GM18873 (cell line): ENCODE measurements around the gene PAGE1.
"Not testable (repeated sequence)": the region's sequence is repeated elsewhere in the genome, so short reads cannot be mapped to it uniquely, and the experiment has no call there.

Experiments
- ATAC-seq: cut with Tn5 transposase; IDR thresholded peaks from one replicate; pipeline ENCODE4 v1.9.1; 2021; ENCODE audit warnings: mild to moderate bottlenecking, moderate library complexity, moderate number of reproducible peaks; ENCODE audit not compliant: unreplicated experiment, low FRiP score

Gene PAGE1, protein sequence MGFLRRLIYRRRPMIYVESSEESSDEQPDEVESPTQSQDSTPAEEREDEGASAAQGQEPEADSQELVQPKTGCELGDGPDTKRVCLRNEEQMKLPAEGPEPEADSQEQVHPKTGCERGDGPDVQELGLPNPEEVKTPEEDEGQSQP

DNA sequence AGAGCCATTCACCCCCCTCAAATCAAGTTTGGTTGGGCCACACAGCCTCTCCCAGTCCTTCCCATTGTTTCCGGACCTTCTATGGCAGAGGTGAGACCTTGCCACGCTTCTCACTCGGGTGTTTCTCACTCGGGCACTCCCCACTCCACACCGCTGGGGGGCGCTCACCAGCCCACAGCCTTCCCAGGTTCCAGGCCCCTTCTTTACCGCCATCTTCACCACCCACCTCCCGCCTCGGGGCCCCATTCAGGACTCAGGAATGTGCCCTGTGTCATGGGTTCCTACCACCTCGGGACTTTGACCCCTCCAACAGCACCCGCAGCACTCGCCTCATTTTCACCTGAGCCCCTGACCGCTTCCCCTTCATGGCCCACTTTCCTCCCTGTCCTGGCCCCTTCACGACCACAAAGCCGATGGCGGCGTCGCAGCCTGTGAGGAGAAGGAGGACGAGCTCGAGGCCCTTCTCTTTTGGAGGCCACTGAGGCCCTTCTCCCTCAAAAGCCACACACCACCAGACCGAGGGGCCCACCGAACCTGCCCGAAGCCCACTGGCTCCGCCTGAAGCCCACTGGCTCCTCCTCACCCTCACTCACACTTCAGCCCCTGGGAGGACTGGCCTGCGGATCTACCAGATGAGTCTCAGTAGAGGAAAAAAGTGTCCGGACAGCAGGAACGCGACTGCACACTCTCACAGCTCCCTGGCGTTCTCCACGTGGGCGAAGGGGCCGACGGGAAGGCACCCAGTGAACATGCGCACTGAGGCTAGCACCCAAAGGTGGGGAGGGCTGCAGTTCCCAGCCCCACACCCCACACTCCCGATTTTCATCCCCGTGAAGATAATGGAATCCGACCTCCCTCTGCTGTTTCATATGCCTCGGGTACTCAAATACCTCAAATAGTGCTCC is at the start of gene PAGE1:
PAGE1 (minus strand) TSS at position 709 of the 905 bp plus-strand sequence. CDS start 1,214 bp downstream, outside the sequence.
- ATAC-seq, result no peak

DNA sequence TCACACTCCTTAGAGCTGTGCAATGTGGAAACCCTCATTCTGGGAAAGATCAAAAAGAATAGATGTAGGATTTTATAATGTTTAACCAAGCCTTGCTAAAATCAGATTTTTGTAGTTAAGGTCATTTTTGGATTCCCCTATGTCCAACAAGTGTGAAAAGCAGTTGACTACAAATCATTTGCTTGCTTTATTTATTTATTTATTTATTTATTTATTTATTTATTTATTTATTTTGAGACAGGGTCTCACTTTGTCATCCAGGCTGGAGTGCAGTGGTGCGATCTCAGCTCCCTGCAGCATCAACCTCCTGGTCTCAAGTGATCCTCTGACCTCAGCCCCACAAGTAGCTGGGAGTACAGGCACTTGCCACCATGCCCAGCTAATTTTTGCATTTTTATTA is 45.7 kb upstream of the PAGE1 start:
- not testable (repeated sequence) for ATAC-seq

DNA sequence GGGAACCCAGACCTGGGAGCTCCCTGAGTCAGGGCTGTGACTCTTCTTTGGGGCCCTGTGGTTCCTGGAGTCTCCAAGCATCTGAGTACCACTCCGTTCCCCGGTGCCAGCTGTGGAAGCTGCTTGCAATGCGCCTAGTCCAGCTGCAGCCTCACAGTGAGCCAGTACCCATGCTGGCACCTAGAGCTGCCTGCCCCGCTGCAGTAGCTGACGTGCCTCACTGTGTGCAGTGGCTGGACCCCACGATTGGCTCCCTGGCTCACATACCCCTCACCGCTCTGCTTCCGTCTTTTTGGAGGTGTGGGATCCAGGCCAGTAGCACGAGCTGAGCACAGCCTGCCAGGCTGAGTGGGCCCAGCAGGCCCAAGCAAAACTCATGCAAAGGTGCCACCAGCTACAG is 32.1 kb upstream of the PAGE1 start:
- no peak for ATAC-seq

DNA sequence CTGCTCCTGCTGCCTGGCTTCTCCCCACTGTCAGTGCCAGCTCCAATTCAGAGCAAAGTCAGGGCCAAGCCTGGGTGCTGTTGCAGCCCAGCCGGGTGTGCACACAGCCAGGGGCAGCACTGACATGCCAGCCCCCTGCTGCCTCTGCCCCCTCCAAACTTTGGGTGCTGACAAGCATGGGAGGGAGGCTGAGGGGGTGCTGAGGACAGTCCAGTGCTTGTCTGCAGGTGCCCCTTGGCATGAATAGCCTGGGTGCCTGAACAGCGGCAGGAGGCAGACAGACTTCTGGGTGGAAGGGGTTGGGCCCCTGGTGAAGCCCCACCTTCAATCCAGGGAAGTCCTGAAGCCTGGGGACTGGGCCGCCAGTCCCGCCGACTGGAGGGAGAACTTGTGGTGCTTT is 31.2 kb upstream of the PAGE1 start:
- no peak for ATAC-seq

DNA sequence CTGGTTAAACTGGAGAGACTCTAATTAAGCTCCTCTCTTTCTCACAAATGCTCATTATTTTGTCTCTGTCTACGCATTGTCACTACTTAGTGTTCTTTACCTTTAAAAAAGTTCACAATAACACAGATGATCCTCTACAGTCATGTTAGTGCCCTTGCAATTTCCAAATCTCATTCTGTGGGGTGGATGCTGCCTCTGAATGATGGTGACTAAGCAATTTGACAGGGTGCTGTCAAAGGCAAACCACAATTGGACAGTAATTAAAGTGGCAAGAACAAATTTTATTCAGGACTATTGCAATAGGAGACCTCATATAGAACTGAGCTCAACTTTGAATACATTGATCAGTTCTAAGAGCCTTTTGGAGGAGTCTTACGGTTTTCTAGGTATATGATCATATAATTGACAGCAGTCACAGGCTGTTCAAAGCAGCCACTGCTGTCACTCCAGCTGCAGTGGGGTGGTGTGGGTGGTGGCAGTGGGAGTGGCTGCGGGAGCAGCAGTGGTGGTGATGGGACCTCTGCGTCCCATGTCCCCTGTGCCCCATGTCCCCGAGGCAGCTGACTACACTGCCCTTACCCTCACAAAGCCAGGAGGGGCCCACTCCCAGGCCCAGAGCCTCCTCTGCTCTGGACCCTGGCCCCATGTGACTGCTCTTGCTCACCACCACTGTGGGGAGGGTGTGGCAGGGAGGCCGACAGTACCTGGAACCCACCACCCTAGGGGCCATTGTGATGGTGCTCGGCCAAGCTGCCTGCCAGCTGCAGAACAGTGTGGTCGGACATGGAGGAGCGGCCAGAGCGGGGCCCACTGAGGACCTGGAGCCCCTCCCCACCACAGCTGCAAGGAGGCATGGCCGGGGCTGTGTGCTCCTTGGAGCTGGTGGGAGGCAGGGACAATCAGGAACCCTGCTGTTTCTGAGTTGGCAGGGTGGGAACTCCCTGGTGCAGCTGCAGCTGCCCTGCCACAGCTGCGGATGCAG is 30.4 kb upstream of the PAGE1 start:
- no peak for ATAC-seq

DNA sequence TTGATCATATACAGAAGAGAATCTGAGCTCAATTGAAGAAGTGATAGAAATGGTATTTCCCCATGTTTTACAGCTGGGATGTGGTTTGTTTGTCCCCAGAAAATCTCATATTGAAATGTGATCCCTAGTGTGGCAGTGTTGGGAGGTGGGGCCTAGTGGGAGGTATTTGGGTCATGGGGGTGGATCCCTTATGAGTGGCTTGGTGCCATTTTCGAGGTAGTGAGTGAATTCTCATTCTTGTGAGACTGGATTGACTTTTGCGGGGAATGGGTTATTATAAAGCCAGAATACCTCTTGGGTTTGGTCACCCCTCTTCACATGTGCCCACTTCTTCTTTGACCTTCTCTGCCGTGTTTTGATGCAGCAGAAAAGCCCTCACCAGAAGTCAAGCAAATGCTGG is 29.6 kb upstream of the PAGE1 start:
- ATAC-seq, result no peak

DNA sequence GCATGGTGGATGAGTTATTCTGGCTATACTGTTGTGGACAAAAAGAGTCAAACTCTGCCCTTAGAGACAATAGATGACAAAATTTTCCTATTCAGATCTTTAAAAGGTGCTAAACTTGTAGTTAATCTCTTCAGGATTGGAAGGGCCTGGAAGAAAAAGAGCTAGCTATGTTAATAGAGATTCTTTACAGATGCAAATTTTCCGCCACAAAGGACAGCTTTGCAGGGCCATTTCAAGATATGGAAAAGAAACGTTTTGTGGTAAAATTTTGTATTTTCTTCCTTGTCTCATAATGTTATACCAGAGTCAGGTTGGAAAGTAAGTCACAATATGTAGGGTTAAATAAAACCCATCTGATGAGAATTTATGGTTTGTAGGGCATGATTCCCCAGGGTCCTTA is 24.3 kb upstream of the PAGE1 start:
- not testable (repeated sequence) for ATAC-seq

DNA sequence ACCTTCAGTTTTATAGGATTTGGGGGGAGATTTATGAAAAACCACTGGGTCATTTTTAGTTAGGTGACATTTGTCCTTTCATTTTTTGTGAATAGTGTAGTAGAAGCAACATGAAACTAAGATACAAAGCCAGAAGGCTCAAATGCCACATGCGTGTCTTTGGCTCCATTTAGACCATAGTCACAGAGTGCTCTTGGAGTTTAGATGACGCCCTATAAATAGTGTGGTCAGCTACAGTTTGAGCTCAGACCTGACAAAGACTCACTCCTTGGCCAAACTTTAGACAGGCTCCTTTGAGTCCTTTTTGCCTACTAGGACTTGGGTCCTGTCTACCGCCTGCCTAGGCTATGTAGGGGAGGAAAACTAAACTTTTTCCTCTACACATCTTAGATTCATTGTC is 16.8 kb upstream of the PAGE1 start:
- ATAC-seq, result no peak

DNA sequence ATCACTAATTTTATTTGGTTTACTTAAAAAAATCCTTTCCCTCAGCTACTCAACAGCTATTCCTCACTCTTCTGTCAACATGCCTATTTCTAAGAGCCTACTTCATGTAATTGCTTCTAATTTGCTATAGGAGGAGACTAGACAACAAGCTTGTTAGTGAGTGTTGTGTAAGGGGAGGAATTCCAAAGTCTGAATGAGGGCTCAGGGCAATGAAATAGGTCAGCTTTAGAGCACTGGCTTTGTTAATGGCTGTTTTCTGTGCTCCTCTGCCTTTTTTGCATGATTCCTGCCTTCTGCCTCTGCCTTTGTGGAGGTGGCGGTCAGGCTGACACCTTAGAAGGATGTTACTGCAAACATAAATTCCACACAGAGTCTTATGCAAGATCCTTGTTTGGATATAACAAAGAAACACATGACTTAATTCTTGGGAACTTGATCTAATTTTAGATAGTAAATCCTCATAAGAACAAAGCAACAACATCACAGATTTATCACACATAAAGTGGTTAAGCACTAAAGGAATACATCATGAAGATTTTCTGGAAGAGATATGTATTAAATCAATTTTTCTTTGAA is 15.0 kb upstream of the PAGE1 start:
- ATAC-seq, result no peak

DNA sequence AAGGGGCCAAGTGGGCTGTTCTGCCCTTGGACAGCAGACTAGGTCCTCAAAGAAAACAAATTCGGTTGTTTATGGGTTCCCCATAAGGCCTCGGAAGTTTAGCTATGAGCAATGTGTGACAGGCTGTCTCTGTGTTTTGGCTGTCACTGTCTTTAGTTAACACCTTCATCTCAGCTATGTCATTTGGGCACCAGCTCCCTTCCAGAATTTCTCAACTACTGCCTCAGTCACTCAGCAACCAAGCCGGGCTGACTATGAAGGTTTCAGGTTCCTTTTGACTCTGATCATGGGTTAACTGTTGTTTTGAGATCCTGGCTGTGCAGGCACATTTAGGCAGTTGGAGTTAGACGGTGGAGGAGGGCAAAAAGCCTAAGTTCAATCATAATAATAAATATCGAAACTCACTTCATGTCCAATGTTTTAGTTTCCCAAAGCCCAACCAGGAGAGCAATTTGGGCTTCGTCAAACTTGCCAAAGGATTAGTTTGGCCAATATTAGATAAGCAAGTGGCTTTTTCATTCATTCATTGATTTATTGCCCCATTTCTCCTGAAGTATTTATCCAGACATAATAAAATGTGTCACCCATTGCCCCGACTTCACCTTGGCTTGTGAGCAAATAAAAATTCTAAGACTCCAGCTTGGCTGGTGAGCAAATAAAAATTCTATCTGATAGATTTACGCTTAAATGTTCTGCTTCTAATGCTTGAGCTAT is 9.1 kb upstream of the PAGE1 start:
- ATAC-seq, result no peak

DNA sequence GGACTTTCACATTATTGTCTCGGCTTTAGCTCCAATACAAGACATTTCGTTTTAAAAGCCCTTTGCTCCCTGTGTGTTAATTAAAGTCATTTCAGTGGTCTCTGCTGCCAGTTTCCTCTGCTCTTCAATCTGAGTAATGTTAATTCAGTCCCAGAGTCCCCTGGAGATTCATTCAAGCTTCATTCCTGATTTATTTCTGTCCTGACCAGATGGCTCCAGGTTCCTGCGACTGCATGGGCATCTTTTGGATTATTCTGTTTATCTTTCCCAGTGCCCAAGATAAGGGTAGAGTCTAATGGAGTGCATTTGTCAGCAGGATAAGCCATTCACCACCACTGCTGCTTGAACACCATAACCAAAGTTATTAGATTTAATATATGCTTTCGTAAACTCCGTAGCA is 6.1 kb upstream of the PAGE1 start:
- ATAC-seq, result no peak

DNA sequence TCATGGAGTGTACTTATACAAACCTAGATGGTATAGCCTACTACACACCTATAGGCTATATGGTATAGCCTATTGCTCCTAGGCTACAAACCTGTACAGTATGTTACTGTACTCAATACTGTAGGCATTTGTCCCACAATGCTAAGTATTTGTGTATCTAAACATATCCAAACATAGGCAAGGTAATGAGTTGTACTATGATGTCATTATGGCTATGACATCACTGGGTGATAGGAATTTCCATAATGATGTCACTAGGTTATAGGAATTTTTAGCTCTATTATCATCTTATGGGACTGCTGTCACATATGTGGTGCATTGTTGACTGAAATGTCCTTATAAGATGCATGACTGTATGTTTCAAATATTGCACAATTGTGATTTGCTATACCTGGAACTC is 5.5 kb upstream of the PAGE1 start:
- ATAC-seq, result no peak

DNA sequence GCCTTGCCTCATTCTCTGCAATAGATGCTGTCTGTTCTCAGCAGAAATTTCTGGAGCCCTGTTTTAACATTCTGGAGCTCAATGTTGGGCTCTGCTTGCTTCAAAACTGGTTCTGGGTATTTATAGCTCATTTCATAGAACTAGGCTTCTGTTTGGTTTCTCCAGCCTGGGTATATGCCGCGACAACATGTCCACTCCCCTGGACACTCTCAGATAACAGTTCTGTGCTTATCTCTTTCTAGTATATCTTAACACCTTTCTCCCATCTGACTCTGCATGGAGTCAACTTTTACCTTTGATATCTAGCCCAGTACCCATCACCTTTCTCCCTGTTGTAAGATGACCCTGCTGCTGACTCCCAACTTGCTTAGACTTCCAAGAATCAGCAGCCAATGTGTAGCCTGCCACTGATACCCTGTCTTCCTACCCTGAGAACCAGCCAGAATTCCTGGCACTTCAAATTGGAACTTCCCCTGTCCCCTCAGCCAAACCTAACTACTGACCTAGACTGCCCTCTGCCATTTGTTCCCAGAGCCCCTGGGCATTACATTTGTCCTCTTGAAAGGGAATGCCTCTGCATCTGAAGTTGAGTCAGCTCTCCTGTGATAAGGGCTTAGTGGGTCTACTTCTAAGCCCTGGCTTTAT is 20.6 kb downstream of the PAGE1 start:
- no peak for ATAC-seq

DNA sequence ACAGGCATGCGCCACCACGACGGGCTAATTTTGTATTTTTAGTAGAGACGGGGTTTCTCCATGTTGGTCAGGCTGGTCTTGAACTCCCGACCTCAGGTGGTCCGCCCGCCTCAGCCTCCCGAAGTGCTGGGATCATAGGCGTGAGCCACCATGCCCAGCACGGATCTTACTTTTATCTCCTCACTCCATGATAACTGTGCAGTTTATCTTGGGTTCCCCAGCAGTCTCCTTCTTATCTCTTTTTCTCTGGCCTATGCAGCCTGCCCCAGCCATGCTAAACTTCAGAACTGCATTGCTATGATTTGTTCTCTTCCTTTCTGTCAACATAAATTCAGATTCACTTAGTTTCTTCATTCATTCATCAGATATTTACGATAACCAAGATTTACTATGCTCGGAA is 22.4 kb downstream of the PAGE1 start:
- no peak for ATAC-seq

DNA sequence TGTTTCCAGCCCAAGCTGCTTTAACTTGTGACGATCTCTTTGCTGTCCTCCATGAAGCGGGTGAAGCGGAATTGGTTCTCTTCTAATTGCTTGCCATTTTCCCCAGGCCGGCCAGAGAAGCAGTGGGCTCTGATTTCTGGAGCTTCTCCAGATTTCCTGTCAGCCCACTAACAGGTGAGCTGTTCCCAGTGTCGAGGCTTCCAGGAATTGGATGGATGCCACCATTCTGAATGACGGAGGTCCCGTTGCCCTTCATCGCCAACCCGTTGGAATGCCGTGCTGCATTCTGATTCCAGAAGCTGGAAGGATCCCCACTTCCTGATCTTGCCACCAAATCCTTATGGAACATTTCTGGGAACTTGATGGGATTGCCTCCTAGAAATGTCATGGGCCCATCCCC is 31.0 kb downstream of the PAGE1 start:
- no peak for ATAC-seq

DNA sequence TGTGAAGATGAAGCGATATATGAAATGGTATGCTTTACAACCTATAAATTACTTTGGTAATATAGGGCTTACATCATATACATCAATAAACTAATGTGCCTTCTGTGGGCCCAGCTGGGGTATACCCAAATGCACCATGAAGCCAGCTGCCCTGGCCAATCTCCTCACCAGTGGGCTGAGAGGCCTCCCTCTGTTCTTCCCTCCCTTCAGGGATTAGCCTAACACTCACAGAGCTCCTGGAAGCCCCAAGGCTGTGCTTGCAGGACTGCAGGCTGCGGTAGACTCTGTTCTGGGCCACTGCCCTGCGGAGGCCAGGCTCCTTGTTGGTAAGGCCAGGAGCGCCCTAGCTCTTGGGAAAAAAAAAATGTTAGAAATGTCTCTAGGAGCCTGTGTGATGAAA is 33.9 kb downstream of the PAGE1 start:
- ATAC-seq, result no peak

DNA sequence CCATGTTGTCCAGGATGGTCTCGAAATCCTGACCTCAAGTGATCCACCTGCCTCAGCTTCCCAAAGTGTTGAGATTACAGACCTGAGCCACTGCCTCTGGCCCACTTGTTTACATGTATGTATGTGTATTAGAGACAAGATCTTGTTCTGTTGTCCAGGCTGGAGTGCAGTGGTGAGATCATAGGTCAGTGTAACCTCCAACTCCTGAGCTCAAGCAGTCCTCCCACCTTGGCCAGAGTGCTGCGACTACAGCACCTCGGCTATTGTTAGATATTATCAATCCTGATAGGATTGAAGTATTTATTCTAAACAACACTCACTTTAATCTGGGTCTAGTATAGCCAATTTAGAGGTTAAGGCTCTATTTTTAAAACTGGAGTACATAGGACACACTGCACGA is 36.0 kb downstream of the PAGE1 start:
- no peak for ATAC-seq

DNA sequence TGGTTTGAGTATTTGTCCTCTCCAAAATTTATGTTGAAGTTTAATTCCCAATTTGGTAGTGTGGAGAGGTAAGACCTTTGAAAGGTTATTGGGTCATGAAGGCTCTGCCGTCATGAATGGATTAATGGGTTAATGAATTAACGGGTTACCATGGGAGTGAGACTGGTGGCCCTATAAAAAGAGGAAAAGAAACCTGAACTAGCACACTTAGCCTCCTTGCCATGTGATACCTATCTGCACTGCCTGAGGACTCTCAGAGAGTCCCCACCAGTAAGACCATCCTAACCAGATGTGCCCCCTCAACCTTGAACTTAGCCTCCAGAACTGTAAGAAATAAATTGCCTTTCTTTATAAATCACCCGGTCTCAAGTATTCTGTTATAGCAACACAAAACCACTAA is 39.3 kb downstream of the PAGE1 start:
- no peak for ATAC-seq

DNA sequence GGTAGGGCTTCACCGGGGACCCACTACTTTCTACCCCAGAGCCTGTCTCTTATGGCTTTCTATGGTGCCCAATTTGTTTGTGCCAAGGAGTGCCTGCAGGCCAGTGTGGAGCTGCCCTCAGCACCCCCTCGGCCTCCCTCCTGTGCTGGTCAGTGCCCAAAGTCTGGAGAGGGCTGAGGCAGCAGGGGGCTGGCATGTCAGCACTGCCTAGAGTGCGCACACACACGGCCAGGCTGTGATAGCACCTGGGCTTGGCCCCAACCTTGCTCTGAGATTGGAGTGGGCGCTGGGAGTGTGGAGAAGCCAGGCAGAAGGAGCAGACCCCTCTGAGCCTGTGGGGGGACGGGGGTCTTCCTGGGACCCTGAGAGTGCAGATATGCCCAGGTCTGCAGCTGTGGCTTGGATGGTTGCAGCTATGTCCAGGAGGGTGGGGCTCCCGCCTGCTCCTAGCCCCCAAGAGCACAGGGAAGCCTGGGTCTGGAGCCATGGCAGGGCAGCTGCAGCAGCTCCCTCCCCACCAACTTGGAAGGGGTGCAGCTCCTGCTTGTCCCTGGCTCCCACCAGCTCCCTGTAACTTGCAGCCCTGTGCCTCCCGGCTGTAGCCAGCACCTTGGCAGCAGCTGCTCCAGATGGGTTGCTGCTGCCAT is 50.7 kb downstream of the PAGE1 start:
- no peak for ATAC-seq
